IMR-90 (cell line): ENCODE results near the gene AMZ1. TPM values are rescaled to one million over a fixed set of nuclear protein-coding genes. Genes with fewer than 3 reads are reported as not detected.

ENCODE experiments used
- ATAC-seq: fragments of 200-7000 bp; cut with Tn5 transposase; 2 replicates; pipeline ENCODE4 v1.9.1; 2020; ENCODE audit warnings: low read depth, mild to moderate bottlenecking, moderate library complexity
- BruUV-seq: library from RNA; stranded (reverse); fragments of 400-500 nt; replicated peaks from 2 replicates; lab custom pipeline; 2021; lab: Mats Ljungman, UMichigan
- CTCF ChIA-PET: fragments of 300-600 bp; formaldehyde crosslinking; extraction: SDS; loops from one replicate; lab custom pipeline; 2021; ENCODE audit warnings: antibody characterized with exemption; lab: Yijun Ruan, JAX
- POLR2A ChIA-PET: fragments of 300-600 bp; sonication (Branson Sonifier 250); formaldehyde crosslinking; loops from one replicate; lab custom pipeline; 2022; ENCODE audit warnings: antibody characterized with exemption; ENCODE audit not compliant: unreplicated experiment; lab: Charles Lee
- DNase-seq: peaks from one replicate; pipeline ENCODE4 v3.0.0; 2013
- H2AFZ ChIP-seq: replicated peaks from 2 replicates; pipeline ENCODE3; 2013; ENCODE audit warnings: low read length, mild to moderate bottlenecking; ENCODE audit not compliant: poor library complexity
- H2AK5ac ChIP-seq: 2 replicates; pipeline ENCODE4 v1.6.1; 2013; ENCODE audit warnings: low read depth, low read length, inconsistent platforms
- H2AK9ac ChIP-seq: replicated peaks from 2 replicates; pipeline ENCODE3; 2013; ENCODE audit warnings: mild to moderate bottlenecking, low read depth, low read length, moderate library complexity; ENCODE audit not compliant: poor library complexity
- H2BK120ac ChIP-seq: 2 replicates; pipeline ENCODE4 v1.6.1; 2013; ENCODE audit warnings: low read depth, low read length, inconsistent platforms
- H2BK15ac ChIP-seq: 3 replicates; pipeline ENCODE4 v1.6.1; 2013; ENCODE audit warnings: low read depth, low read length, inconsistent platforms
- H2BK20ac ChIP-seq: 2 replicates; pipeline ENCODE4 v1.6.1; 2013; ENCODE audit warnings: low read depth, mild to moderate bottlenecking, inconsistent platforms, low read length, moderate library complexity
- H2BK5ac ChIP-seq: 2 replicates; pipeline ENCODE4 v1.6.1; 2013; ENCODE audit warnings: mild to moderate bottlenecking, low read depth, low read length, inconsistent platforms; ENCODE audit not compliant: poor library complexity, severe bottlenecking
- H3K14ac ChIP-seq: replicated peaks from 2 replicates; pipeline ENCODE4 v1.6.1; 2013; ENCODE audit warnings: low read depth, low read length, inconsistent platforms
- H3K18ac ChIP-seq: 2 replicates; pipeline ENCODE4 v1.6.1; 2013; ENCODE audit warnings: low read depth, low read length, control low read depth
- H3K23ac ChIP-seq: 2 replicates; pipeline ENCODE4 v1.6.1; 2013; ENCODE audit warnings: low read depth, low read length, inconsistent platforms
- H3K27ac ChIP-seq: 2 replicates; pipeline ENCODE4 v1.5.1; 2013; ENCODE audit warnings: mild to moderate bottlenecking, control low read depth, low read length; ENCODE audit not compliant: insufficient read depth
- H3K27me3 ChIP-seq: 2 replicates; pipeline ENCODE4 v1.6.1; 2013; ENCODE audit warnings: low read length; ENCODE audit not compliant: control insufficient read depth, insufficient read depth
- H3K36me3 ChIP-seq: 2 replicates; pipeline ENCODE4 v1.6.1; 2013; ENCODE audit warnings: low read length, mixed read lengths; ENCODE audit not compliant: control insufficient read depth, insufficient read depth
- H3K4ac ChIP-seq: 2 replicates; pipeline ENCODE4 v1.6.1; 2013; ENCODE audit warnings: low read depth, low read length, inconsistent platforms
- H3K4me1 ChIP-seq: 2 replicates; pipeline ENCODE4 v1.6.1; 2013; ENCODE audit warnings: low read length, mixed read lengths; ENCODE audit not compliant: control insufficient read depth, insufficient read depth
- H3K4me2 ChIP-seq: 2 replicates; pipeline ENCODE4 v1.6.1; 2013; ENCODE audit warnings: low read depth, mild to moderate bottlenecking, control low read depth, low read length, moderate library complexity
- H3K4me3 ChIP-seq: 2 replicates; pipeline ENCODE4 v1.5.1; 2013; ENCODE audit warnings: low read depth, mild to moderate bottlenecking, control low read depth, low read length, moderate library complexity; ENCODE audit not compliant: insufficient read depth
- H3K56ac ChIP-seq: 2 replicates; pipeline ENCODE4 v1.6.1; 2013; ENCODE audit warnings: low read length, inconsistent platforms; ENCODE audit not compliant: insufficient read depth; ENCODE audit errors: extremely low read depth
- H3K79me1 ChIP-seq, 2 experiments: 2 replicates each; pipeline ENCODE4 v1.6.1; 2013; ENCODE audit warnings: low read length in 2 of 2, inconsistent platforms in 1 of 2, low read depth in 1 of 2
- H3K9ac ChIP-seq: 2 replicates; pipeline ENCODE4 v1.6.1; 2013; ENCODE audit warnings: low read depth, low read length, control low read depth
- H3K9me1 ChIP-seq: 2 replicates; pipeline ENCODE4 v1.6.1; 2013; ENCODE audit warnings: low read length, inconsistent platforms; ENCODE audit not compliant: insufficient read depth
- H3K9me3 ChIP-seq: 2 replicates; pipeline ENCODE4 v1.6.1; 2013; ENCODE audit warnings: low read length; ENCODE audit not compliant: control insufficient read depth, insufficient read depth
- H4K20me1 ChIP-seq: 2 replicates; pipeline ENCODE4 v1.6.1; 2013; ENCODE audit warnings: low read length, inconsistent platforms; ENCODE audit not compliant: insufficient read depth
- H4K5ac ChIP-seq: 2 replicates; pipeline ENCODE4 v1.6.1; 2013; ENCODE audit warnings: mild to moderate bottlenecking, low read depth, low read length, control low read depth
- H4K8ac ChIP-seq, 2 experiments: 2 replicates each; pipeline ENCODE4 v1.6.1; 2013; ENCODE audit warnings: low read depth in 2 of 2, low read length in 2 of 2, control low read depth in 1 of 2, inconsistent platforms in 1 of 2
- H4K91ac ChIP-seq: 2 replicates; pipeline ENCODE4 v1.6.1; 2013; ENCODE audit warnings: low read depth, low read length, inconsistent platforms; ENCODE audit not compliant: insufficient read depth
- BHLHE40 ChIP-seq: fragments of 150-350 bp; IDR thresholded peaks from 2 replicates; pipeline ENCODE4 v1.6.1; 2016; ENCODE audit warnings: mild to moderate bottlenecking, low read depth, low read length
- CEBPB ChIP-seq: IDR thresholded peaks from 2 replicates; pipeline ENCODE4 v1.6.1; 2012; ENCODE audit warnings: low read depth, low read length, improper control_type of control experiment
- CHD1 ChIP-seq: IDR thresholded peaks from 2 replicates; pipeline ENCODE4 v1.6.1; 2012; ENCODE audit warnings: low read depth, low read length, improper control_type of control experiment
- FOS ChIP-seq: fragments of 150-350 bp; IDR thresholded peaks from 2 replicates; pipeline ENCODE4 v1.6.1; 2016; ENCODE audit warnings: low read depth, low read length
- MAFK ChIP-seq: IDR thresholded peaks from 2 replicates; pipeline ENCODE4 v1.6.1; 2012; ENCODE audit warnings: low read depth, low read length, improper control_type of control experiment
- MAZ ChIP-seq: IDR thresholded peaks from 2 replicates; pipeline ENCODE4 v1.6.1; 2012; ENCODE audit warnings: low read depth, mild to moderate bottlenecking, low read length, improper control_type of control experiment, moderate library complexity, borderline replicate concordance
- MXI1 ChIP-seq: IDR thresholded peaks from 2 replicates; pipeline ENCODE4 v1.6.1; 2012; ENCODE audit warnings: low read depth, mild to moderate bottlenecking, low read length, moderate library complexity, borderline replicate concordance
- NFE2L2 ChIP-seq: fragments of 150-350 bp; IDR thresholded peaks from 2 replicates; pipeline ENCODE4 v1.6.1; 2016; ENCODE audit warnings: low read depth, mild to moderate bottlenecking, low read length
- POLR2A ChIP-seq: IDR thresholded peaks from 2 replicates; pipeline ENCODE4 v1.6.1; 2012; ENCODE audit warnings: mild to moderate bottlenecking, low read depth, low read length
- RAD21 ChIP-seq: IDR thresholded peaks from 2 replicates; pipeline ENCODE4 v1.6.1; 2012; ENCODE audit warnings: low read length, improper control_type of control experiment
- RCOR1 ChIP-seq: IDR thresholded peaks from 2 replicates; pipeline ENCODE4 v1.6.1; 2012; ENCODE audit warnings: mild to moderate bottlenecking, low read length, improper control_type of control experiment; ENCODE audit not compliant: insufficient replicate concordance
- RFX5 ChIP-seq: IDR thresholded peaks from 2 replicates; pipeline ENCODE4 v1.8.0; 2012; ENCODE audit warnings: low read depth, mild to moderate bottlenecking, low read length, moderate library complexity
- SMC3 ChIP-seq: fragments of 150-350 bp; IDR thresholded peaks from 2 replicates; pipeline ENCODE4 v1.6.1; 2016; ENCODE audit warnings: low read depth, mild to moderate bottlenecking, antibody characterized with exemption, low read length, moderate library complexity
- WGBS, 2 experiments: methylation state at CpG; one replicate each; pipeline versions ENCODE4 v1.1.5 to v1.1.7; 2013; ENCODE audit warnings: missing lambda C conversion rate in 2 of 2; ENCODE audit not compliant: insufficient read length in 1 of 2; ENCODE audit errors: extremely low coverage in 2 of 2; 5-methylcytosine and 5-hydroxymethylcytosine counted together
- dilution Hi-C: fragments of 300-500 bp; cut with HindIII; formaldehyde crosslinking; loops from one replicate; pipeline ENCODE4 v1.14.3; 2018; ENCODE audit warnings: low sequenced_read_pairs; ENCODE audit not compliant: unreplicated experiment
- in situ Hi-C: fragments of 300-500 bp; cut with MboI; formaldehyde crosslinking; loops from 3 replicates; pipeline ENCODE4 v1.14.3; 2019; ENCODE audit warnings: low sequenced_read_pairs, inconsistent platforms, mixed read lengths
- intact Hi-C: fragments of 100-400 bp; cut with micrococcal nuclease; formaldehyde crosslinking; loops from 2 replicates; pipeline ENCODE4 v1.10.0; 2022
- polyA plus RNA-seq, 3 experiments: library from polyadenylated mRNA; depleted of rRNA; stranded (reverse); fragments of >200 nt; gene quantifications; 2 replicates each; pipeline ENCODE4 v1.2.3, GENCODE V29; 2012; ENCODE audit warnings: low replicate concordance in 1 of 3
- total RNA-seq: library from RNA; depleted of rRNA; stranded (reverse); fragments of >200 nt; gene quantifications from 2 replicates; pipeline ENCODE4 v1.2.3, GENCODE V29; 2012
- TF ChIP-seq, protein P1 (sequence below): fragments of 150-350 bp; IDR thresholded peaks from 2 replicates; pipeline ENCODE4 v1.6.1; 2016; ENCODE audit warnings: low read depth, mild to moderate bottlenecking, low read length, moderate library complexity, borderline replicate concordance
- TF ChIP-seq, protein P2 (sequence below): conservative IDR thresholded peaks from 2 replicates; pipeline ENCODE4 v1.5.1; 2012; ENCODE audit warnings: mild to moderate bottlenecking, low read depth, low read length, improper control_type of control experiment
- TF ChIP-seq, protein P3 (sequence below): fragments of 150-350 bp; IDR thresholded peaks from 2 replicates; pipeline ENCODE4 v1.6.1; 2017; ENCODE audit warnings: mild to moderate bottlenecking, antibody characterized with exemption, low read length, low read depth

Gene AMZ1
- total and polyA plus RNA-seq, 2 of the 4 experiments (the other 2 are of a cell fraction): 0.54 to 1.6 TPM

DNA sequence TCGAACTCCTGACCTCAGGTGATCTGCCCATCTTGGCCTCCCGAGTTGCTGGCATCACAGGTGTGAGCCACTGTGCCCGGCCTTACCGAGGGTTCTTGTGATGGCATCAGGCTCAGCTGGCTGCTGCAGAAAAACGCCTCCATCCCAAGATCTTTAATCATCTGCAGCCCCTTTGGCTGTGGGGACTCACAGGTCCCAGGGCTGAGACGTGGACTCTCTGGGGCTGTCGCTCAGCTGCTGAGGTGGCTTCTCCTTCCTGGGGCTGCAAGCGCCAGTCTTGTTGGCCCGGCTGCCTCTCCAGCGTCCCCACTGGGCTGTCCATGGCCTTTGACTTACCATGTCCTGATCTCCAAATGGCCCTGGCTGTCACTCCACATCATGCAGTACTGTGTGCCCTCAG, 20.0 kb downstream of the AMZ1 start:
- H3K27ac ChIP-seq: no peak overlapping the region
- no peak overlapping the region for H2AK9ac ChIP-seq
- H3K18ac ChIP-seq: no peak overlapping the region
- H2AFZ ChIP-seq: no peak overlapping the region
- no peaks in the 10 kb centered on the region for H3K9me1 ChIP-seq
- ChIA-PET CTCF (interaction anchor here (1.0 kb wide), 2 partner anchors 37 to 141 kb away, joined by 3 to 4 read pairs; no protein-coding TSS in a partner anchor), POLR2A (no interaction called here)
- in situ Hi-C loops: no loop called here
- H2BK5ac ChIP-seq: no peak overlapping the region
- H3K36me3 ChIP-seq: peaks cover 3% of the 10 kb centered on the region
- H3K4me1 ChIP-seq: no peaks in the 10 kb centered on the region
- H3K9me3 ChIP-seq: peaks cover 4% of the 10 kb centered on the region; the same call in 1 of the 2 replicates
- no peak overlapping the region for H3K56ac ChIP-seq
- no peak overlapping the region for H3K14ac ChIP-seq
- 90% methylated on average over 4 of the region's 10 CpGs; no CpG with 5 or more reads in 1 of the 2 experiments for WGBS, 2 experiments
- H4K8ac ChIP-seq: no peak overlapping the region
- H3K4me2 ChIP-seq: no peak overlapping the region
- DNase-seq (no peak), ATAC-seq (no peak)
- H2AK5ac ChIP-seq: no peak overlapping the region
- H3K23ac ChIP-seq: no peak overlapping the region
- H2BK120ac ChIP-seq: no peak overlapping the region
- H4K20me1 ChIP-seq: no peaks in the 10 kb centered on the region; the same call in 1 of the 2 replicates
- H4K91ac ChIP-seq: no peak overlapping the region
- no peak overlapping the region for H3K4ac ChIP-seq
- intact Hi-C loops: no loop called here
- no peak for TF ChIP-seq RCOR1
- TF ChIP-seq MAFK: no peak
- TF ChIP-seq POLR2A: no peak
- no peak for TF ChIP-seq CEBPB
- TF ChIP-seq NFE2L2: no peak
- no peak for TF ChIP-seq CHD1
- TF ChIP-seq, protein P1, sequence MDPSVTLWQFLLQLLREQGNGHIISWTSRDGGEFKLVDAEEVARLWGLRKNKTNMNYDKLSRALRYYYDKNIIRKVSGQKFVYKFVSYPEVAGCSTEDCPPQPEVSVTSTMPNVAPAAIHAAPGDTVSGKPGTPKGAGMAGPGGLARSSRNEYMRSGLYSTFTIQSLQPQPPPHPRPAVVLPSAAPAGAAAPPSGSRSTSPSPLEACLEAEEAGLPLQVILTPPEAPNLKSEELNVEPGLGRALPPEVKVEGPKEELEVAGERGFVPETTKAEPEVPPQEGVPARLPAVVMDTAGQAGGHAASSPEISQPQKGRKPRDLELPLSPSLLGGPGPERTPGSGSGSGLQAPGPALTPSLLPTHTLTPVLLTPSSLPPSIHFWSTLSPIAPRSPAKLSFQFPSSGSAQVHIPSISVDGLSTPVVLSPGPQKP: no peak
- no peak for TF ChIP-seq RFX5
- no peak for TF ChIP-seq MXI1
- no peak for TF ChIP-seq MAZ
- TF ChIP-seq, protein P2, sequence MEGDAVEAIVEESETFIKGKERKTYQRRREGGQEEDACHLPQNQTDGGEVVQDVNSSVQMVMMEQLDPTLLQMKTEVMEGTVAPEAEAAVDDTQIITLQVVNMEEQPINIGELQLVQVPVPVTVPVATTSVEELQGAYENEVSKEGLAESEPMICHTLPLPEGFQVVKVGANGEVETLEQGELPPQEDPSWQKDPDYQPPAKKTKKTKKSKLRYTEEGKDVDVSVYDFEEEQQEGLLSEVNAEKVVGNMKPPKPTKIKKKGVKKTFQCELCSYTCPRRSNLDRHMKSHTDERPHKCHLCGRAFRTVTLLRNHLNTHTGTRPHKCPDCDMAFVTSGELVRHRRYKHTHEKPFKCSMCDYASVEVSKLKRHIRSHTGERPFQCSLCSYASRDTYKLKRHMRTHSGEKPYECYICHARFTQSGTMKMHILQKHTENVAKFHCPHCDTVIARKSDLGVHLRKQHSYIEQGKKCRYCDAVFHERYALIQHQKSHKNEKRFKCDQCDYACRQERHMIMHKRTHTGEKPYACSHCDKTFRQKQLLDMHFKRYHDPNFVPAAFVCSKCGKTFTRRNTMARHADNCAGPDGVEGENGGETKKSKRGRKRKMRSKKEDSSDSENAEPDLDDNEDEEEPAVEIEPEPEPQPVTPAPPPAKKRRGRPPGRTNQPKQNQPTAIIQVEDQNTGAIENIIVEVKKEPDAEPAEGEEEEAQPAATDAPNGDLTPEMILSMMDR: no peak
- no peak for TF ChIP-seq RAD21
- TF ChIP-seq, protein P3, sequence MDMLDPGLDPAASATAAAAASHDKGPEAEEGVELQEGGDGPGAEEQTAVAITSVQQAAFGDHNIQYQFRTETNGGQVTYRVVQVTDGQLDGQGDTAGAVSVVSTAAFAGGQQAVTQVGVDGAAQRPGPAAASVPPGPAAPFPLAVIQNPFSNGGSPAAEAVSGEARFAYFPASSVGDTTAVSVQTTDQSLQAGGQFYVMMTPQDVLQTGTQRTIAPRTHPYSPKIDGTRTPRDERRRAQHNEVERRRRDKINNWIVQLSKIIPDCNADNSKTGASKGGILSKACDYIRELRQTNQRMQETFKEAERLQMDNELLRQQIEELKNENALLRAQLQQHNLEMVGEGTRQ: no peak
- TF ChIP-seq FOS: no peak
- TF ChIP-seq SMC3: no peak
- TF ChIP-seq BHLHE40: no peak
- no peaks in the 10 kb centered on the region for H3K79me1 ChIP-seq
- BruUV-seq: no TSS peak
- H2BK20ac ChIP-seq: no peak overlapping the region
- dilution Hi-C loops: no loop called here
- H3K27me3 ChIP-seq: no peaks in the 10 kb centered on the region
- H4K5ac ChIP-seq: no peak overlapping the region
- H3K9ac ChIP-seq: no peak overlapping the region
- no peak overlapping the region for H2BK15ac ChIP-seq
- no peak overlapping the region for H3K4me3 ChIP-seq
